Measurements from ENCODE around the gene MSL3B.

Gene MSL3B

GRCh38 chr2:233832414-233832813, 35.8 kb downstream of the MSL3B start:
- Histone ChIP-seq H3K4me3 (no peak overlapping the region), H3K27me3 (no peaks in the 10 kb centered on the region), H3K9me3 (no peaks in the 10 kb centered on the region), H3K36me3 (no peaks in the 10 kb centered on the region), H3K27ac (no peak overlapping the region), H3K4me1 (no peaks in the 10 kb centered on the region)
- intact Hi-C loops (cut with DNase I; ENCODE audit: low total_unique reads) (no loop called here), in situ Hi-C loops (cut with MboI; ENCODE audit: low pct_ligation_motif_present in 1 of 4, low pct_unique_long_range_greater_than_20kb in 1 of 4, low sequenced_read_pairs in 3 of 4) (loop anchor here in 1 of 4 donors (25.0 kb wide), 1 partner anchor 370 kb away; no protein-coding TSS in a partner anchor)
- TF ChIP-seq POLR2A (IDR thresholded peaks at IDR 0.05) (no peak), EP300 (IDR thresholded peaks at IDR 0.05; ENCODE audit: low read depth) (no peak), CTCF (IDR thresholded peaks at IDR 0.05) (no peak)
- 77 to 79% methylated on average over 8 to 9 of the region's 9 CpGs for WGBS, 2 donors (ENCODE audit: low coverage in 1 of 2)
- DNase-seq = no peak

- peak; percentile 2 for DNase-seq
- Histone ChIP-seq H3K4me3 (no peak overlapping the region), H3K27ac (no peak overlapping the region), H3K27me3 (no peaks in the 10 kb centered on the region), H3K36me3 (no peaks in the 10 kb centered on the region), H3K4me1 (no peaks in the 10 kb centered on the region), H3K9me3 (no peaks in the 10 kb centered on the region)
- in situ Hi-C loops (cut with MboI; ENCODE audit: low pct_ligation_motif_present in 1 of 4, low pct_unique_long_range_greater_than_20kb in 1 of 4, low sequenced_read_pairs in 3 of 4) (loop anchor here in 1 of 4 donors (25.0 kb wide), 1 partner anchor 370 kb away; no protein-coding TSS in a partner anchor), intact Hi-C loops (cut with DNase I; ENCODE audit: low total_unique reads) (no loop called here)
- WGBS, 2 donors (ENCODE audit: low coverage in 1 of 2) = 95% methylated on average over 6 of the region's 6 CpGs; no CpG with 5 or more reads in 1 of the 2 donors
- TF ChIP-seq POLR2AphosphoS5 (IDR thresholded peaks at IDR 0.05) (no peak), POLR2A (IDR thresholded peaks at IDR 0.05) (no peak), EP300 (IDR thresholded peaks at IDR 0.05; ENCODE audit: low read depth) (no peak), CTCF (IDR thresholded peaks at IDR 0.05) (no peak)
These were observed 36.3 kb downstream of the MSL3B start for GRCh38 chr2:233831861-233832260.

- 63 to 71% methylated on average over 6 to 13 of the region's 14 CpGs for WGBS, 2 donors (ENCODE audit: low coverage in 1 of 2)
- no peaks in the 10 kb centered on the region for H3K27me3 ChIP-seq
- no peak overlapping the region for H3K27ac ChIP-seq
- H3K4me3 ChIP-seq = no peak overlapping the region
- DNase-seq = no peak
- no peaks in the 10 kb centered on the region for H3K4me1 ChIP-seq
- in situ Hi-C loops (cut with MboI; ENCODE audit: low pct_ligation_motif_present in 1 of 4, low pct_unique_long_range_greater_than_20kb in 1 of 4, low sequenced_read_pairs in 3 of 4) (loop anchor here in 1 of 4 donors (25.0 kb wide), 1 partner anchor 369 kb away; no protein-coding TSS in a partner anchor), intact Hi-C loops (cut with DNase I; ENCODE audit: low total_unique reads) (no loop called here)
- TF ChIP-seq POLR2A (IDR thresholded peaks at IDR 0.05) = no peak
- TF ChIP-seq EP300 (IDR thresholded peaks at IDR 0.05; ENCODE audit: low read depth) = no peak
- no peak for TF ChIP-seq POLR2AphosphoS5 (IDR thresholded peaks at IDR 0.05)
- TF ChIP-seq CTCF (IDR thresholded peaks at IDR 0.05) = no peak
- H3K36me3 ChIP-seq = no peaks in the 10 kb centered on the region
- peaks cover 0 to 2% of the 10 kb centered on the region in 2 donors for H3K9me3 ChIP-seq
These were observed 37.0 kb downstream of the MSL3B start for GRCh38 chr2:233831011-233831721.

GRCh38 chr2:233830111-233830802, 37.9 kb downstream of the MSL3B start:
- H3K27ac ChIP-seq = no peak overlapping the region
- H3K4me1 ChIP-seq = no peaks in the 10 kb centered on the region
- WGBS, 2 donors (ENCODE audit: low coverage in 1 of 2) = 92 to 95% methylated on average over 2 to 6 of the region's 6 CpGs
- H3K27me3 ChIP-seq = no peaks in the 10 kb centered on the region
- peaks cover 0 to 3% of the 10 kb centered on the region in 2 donors for H3K9me3 ChIP-seq
- no peaks in the 10 kb centered on the region for H3K36me3 ChIP-seq
- H3K4me3 ChIP-seq = no peak overlapping the region
- in situ Hi-C loops (cut with MboI; ENCODE audit: low pct_ligation_motif_present in 1 of 4, low pct_unique_long_range_greater_than_20kb in 1 of 4, low sequenced_read_pairs in 3 of 4) = loop anchor here in 1 of 4 donors (25.0 kb wide), 1 partner anchor 368 kb away; no protein-coding TSS in a partner anchor
- DNase-seq = no peak
- TF ChIP-seq POLR2AphosphoS5 (IDR thresholded peaks at IDR 0.05) (no peak), EP300 (IDR thresholded peaks at IDR 0.05; ENCODE audit: low read depth) (no peak), CTCF (IDR thresholded peaks at IDR 0.05) (no peak), POLR2A (IDR thresholded peaks at IDR 0.05) (no peak)
- intact Hi-C loops (cut with DNase I; ENCODE audit: low total_unique reads) = no loop called here

Measured in transverse colon (tissue), 4 donors.